Effector CD4-positive, alpha-beta T cell (primary cell): Measurements from ENCODE around the gene MCM6.
"Not testable (repeated sequence)": the region's sequence is repeated elsewhere in the genome, so short reads cannot be mapped to it uniquely, and the experiment has no call there.

Experiments used
- DNase-seq: peaks from one replicate; pipeline ENCODE4 v3.0.0-alpha.2; 2020

MCM6 gene

GRCh38 chr2:135818937-135819610 lies 57.2 kb downstream of the MCM6 start:
- no peak for DNase-seq

- no peak for DNase-seq
These were observed 58.3 kb downstream of the MCM6 start for GRCh38 chr2:135817951-135818350.

GRCh38 chr2:135817466-135817865 lies 58.8 kb downstream of the MCM6 start:
- no peak for DNase-seq

GRCh38 chr2:135815269-135815668 lies 61.0 kb downstream of the MCM6 start:
- DNase-seq: no peak

GRCh38 chr2:135812907-135813511 lies 63.2 kb downstream of the MCM6 start:
- no peak for DNase-seq

GRCh38 chr2:135807874-135808273 lies 68.4 kb downstream of the MCM6 start:
- not testable (repeated sequence) for DNase-seq

GRCh38 chr2:135803278-135803677 lies 73.0 kb downstream of the MCM6 start:
- no peak for DNase-seq

- no peak for DNase-seq
These were observed 73.9 kb downstream of the MCM6 start for GRCh38 chr2:135802350-135802749.

GRCh38 chr2:135800513-135801460 lies 75.5 kb downstream of the MCM6 start:
- no peak for DNase-seq

GRCh38 chr2:135799738-135800137 lies 76.5 kb downstream of the MCM6 start:
- DNase-seq: no peak

GRCh38 chr2:135798762-135799161 lies 77.5 kb downstream of the MCM6 start:
- DNase-seq: no peak

- DNase-seq: no peak
These were observed 78.0 kb downstream of the MCM6 start for GRCh38 chr2:135798275-135798705.

- DNase-seq: peak; percentile 71
These were observed 78.6 kb downstream of the MCM6 start for GRCh38 chr2:135797497-135798274.

GRCh38 chr2:135796606-135797005 lies 79.6 kb downstream of the MCM6 start:
- DNase-seq: no peak

GRCh38 chr2:135795641-135796040 lies 80.6 kb downstream of the MCM6 start:
- DNase-seq: not testable (repeated sequence)

GRCh38 chr2:135792401-135793150 lies 83.7 kb downstream of the MCM6 start:
- no peak for DNase-seq

- DNase-seq: no peak
These were observed 84.6 kb downstream of the MCM6 start for GRCh38 chr2:135791418-135792190.

- DNase-seq: no peak
These were observed 85.8 kb downstream of the MCM6 start for GRCh38 chr2:135790423-135790822.
